GDM1 (cell line): ENCODE data around the gene PREP.
"Not testable (repeated sequence)": the region's sequence is repeated elsewhere in the genome, so short reads cannot be mapped to it uniquely, and the experiment has no call there.

Experiments used
- DNase-seq: peaks from one replicate; lab custom pipeline; 2025; lab: John Stamatoyannopoulos, UW

PREP gene

GRCh38 chr6:105345506-105345905 is 57.4 kb downstream of the PREP start:
- no peak for DNase-seq

- DNase-seq = no peak
Observed at GRCh38 chr6:105344881-105345370, 58.0 kb downstream of the PREP start.

- DNase-seq = not testable (repeated sequence)
Observed at GRCh38 chr6:105338350-105338983, 64.4 kb downstream of the PREP start.

- DNase-seq = no peak
Observed at GRCh38 chr6:105336986-105337385, 65.9 kb downstream of the PREP start.

- DNase-seq = no peak
Observed at GRCh38 chr6:105332576-105332975, 70.3 kb downstream of the PREP start.

GRCh38 chr6:105331927-105332326 is 71.0 kb downstream of the PREP start:
- DNase-seq = no peak

- DNase-seq = no peak
Observed at GRCh38 chr6:105330913-105331312, 72.0 kb downstream of the PREP start.

- no peak for DNase-seq
Observed at GRCh38 chr6:105330364-105330763, 72.5 kb downstream of the PREP start.

GRCh38 chr6:105326833-105327770 is 75.8 kb downstream of the PREP start:
- DNase-seq = no peak

- no peak for DNase-seq
Observed at GRCh38 chr6:105326216-105326615, 76.7 kb downstream of the PREP start.

GRCh38 chr6:105324386-105324950 is 78.4 kb downstream of the PREP start:
- DNase-seq = no peak

- DNase-seq = no peak
Observed at GRCh38 chr6:105322499-105323225, 80.2 kb downstream of the PREP start.

- DNase-seq = no peak
Observed at GRCh38 chr6:105321728-105322127, 81.2 kb downstream of the PREP start.

GRCh38 chr6:105321207-105321606 is 81.7 kb downstream of the PREP start:
- DNase-seq = no peak

- no peak for DNase-seq
Observed at GRCh38 chr6:105320765-105321164, 82.1 kb downstream of the PREP start.

GRCh38 chr6:105320271-105320670 is 82.6 kb downstream of the PREP start:
- DNase-seq = no peak

- DNase-seq = no peak
Observed at GRCh38 chr6:105319331-105319730, 83.6 kb downstream of the PREP start.

GRCh38 chr6:105318660-105319059 is 84.2 kb downstream of the PREP start:
- DNase-seq = no peak

GRCh38 chr6:105317607-105318533 is 85.0 kb downstream of the PREP start:
- DNase-seq = no peak

- no peak for DNase-seq
Observed at GRCh38 chr6:105313211-105313610, 89.7 kb downstream of the PREP start.

GRCh38 chr6:105310947-105311346 is 91.9 kb downstream of the PREP start:
- no peak for DNase-seq
